Suprapubic skin (tissue), 4 donors: ENCODE data around the gene DUSP14.

ENCODE experiments used
- CTCF ChIP-seq, 2 donors: fragments of 200-600 bp in 1 of 2; fragments of 450-650 bp in 1 of 2; sonication (generic) in 1 of 2; IDR thresholded peaks; one replicate each; pipeline ENCODE4 v1.5.1; 2016 to 2019; ENCODE audit warnings: antibody characterized with exemption in 2 of 2, mild to moderate bottlenecking in 1 of 2, moderate library complexity in 1 of 2
- EP300 ChIP-seq: sonication (generic); formaldehyde crosslinking; IDR thresholded peaks from one replicate; pipeline ENCODE4 v1.6.1; 2017; ENCODE audit warnings: antibody characterized with exemption
- POLR2A ChIP-seq, 2 donors: fragments of 450-650 bp; IDR thresholded peaks; one replicate each; pipeline ENCODE4 v1.6.1; 2017; ENCODE audit warnings: antibody characterized with exemption in 2 of 2, mild to moderate bottlenecking in 2 of 2, moderate library complexity in 2 of 2
- POLR2AphosphoS5 ChIP-seq, 3 donors: sonication (generic); formaldehyde crosslinking; IDR thresholded peaks; one replicate each; pipeline ENCODE4 v1.6.1; 2017; ENCODE audit warnings: antibody characterized with exemption in 3 of 3

GRCh38 chr17:37521821-37522220 lies 32.1 kb downstream of the DUSP14 start:
- no peak for TF ChIP-seq CTCF (IDR thresholded peaks at IDR 0.05)
- TF ChIP-seq POLR2AphosphoS5 (IDR thresholded peaks at IDR 0.05), result no peak
- TF ChIP-seq POLR2A (IDR thresholded peaks at IDR 0.05), result no peak
- TF ChIP-seq EP300, result no peak
